Smooth muscle cell of trachea (primary cell): ENCODE data around the gene FAM236C. TPM values are rescaled to one million over a fixed set of nuclear protein-coding genes. Genes with fewer than 3 reads are reported as not detected.

Experiments
- total RNA-seq: library from RNA; depleted of rRNA; stranded (reverse); fragments of >200 nt; gene quantifications from 2 replicates; pipeline ENCODE4 v1.2.1, GENCODE V29; 2014

FAM236C gene
- not detected in 2 replicates for total RNA-seq

DNA sequence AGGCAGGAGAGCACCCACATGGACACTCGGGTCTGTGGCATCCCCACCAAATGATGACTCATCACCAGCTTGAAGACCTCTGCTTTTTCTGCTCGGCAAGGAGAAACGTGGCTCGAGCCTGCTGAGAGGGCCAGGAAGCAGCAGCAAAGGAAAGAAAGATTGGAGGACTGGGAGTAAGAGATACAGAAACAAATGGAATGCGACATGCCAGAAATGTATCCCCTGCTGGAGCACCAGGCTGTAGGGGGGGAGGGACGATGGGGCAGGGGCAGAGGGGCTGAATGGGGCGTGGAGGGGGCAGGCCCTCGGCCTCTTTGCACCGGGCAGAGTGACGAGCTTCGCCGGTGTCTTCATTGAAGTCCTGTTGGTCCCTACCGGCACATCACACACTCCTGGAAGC lies at the start of gene FAM236C:
FAM236C (plus strand) TSS at position 301 of the 400 bp plus-strand sequence. CDS start 100 bp downstream, outside the sequence.

DNA sequence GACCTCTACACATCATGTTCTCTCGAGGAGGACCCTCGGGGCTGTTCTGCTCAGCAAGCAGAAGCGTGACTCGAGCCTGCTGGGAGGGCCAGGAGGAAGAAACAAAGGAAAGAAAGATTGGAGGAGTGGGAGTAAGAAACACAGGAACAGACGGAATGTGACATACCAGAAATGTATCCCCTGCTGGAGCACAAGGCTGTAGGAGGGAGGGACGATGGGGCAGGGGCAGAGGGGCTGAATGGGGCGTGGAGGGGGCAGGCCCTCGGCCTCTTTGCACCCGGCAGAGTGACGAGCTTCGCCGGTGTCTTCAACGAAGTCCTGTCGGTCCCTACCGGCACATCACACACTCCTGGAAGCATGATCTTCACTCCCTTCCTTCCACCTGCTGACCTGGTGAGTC lies 25.5 kb downstream of the FAM236C start, which contains the start of gene FAM236A:
FAM236A (plus strand) TSS at position 301 of the 400 bp plus-strand sequence; CDS start at position 358, 57 bp downstream.

DNA sequence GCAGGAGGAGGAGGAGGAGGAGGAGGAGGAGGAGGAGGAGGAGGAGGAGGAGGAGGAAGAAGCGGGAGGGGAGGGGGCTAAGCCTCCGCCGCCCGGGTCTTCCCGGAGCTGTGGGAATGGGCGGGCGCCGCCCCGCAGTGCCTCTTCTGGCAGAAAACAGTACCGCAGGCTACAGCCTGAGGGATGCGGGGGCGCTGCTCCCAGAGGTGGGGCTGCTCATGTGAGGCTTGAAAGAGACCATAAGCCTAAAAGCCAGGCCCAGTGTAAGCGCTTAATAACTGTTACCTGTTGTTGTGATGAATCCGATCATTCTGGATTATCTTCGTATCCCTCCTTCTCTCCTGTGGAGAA lies 31.4 kb downstream of the FAM236C start, which contains the start of gene DMRTC1:
DMRTC1 (minus strand) TSS at position 19 of the 351 bp plus-strand sequence. CDS start 68,143 bp downstream, outside the sequence.

Other genes with a start within 250 kb of the FAM236C start
- gene PHKA1, start 198.3 kb upstream of the FAM236C start, total RNA-seq: 6.5 and 6.8 TPM in 2 replicates
- not detected in 2 replicates for gene DMRTC1B, start 135.7 kb upstream of the FAM236C start, total RNA-seq
- not detected in 2 replicates for gene FAM236B, start 130.0 kb upstream of the FAM236C start, total RNA-seq
- gene FAM236D, start 104.4 kb upstream of the FAM236C start, total RNA-seq: not detected in 2 replicates
- gene FAM236A, start 25.6 kb downstream of the FAM236C start, total RNA-seq: not detected in 2 replicates
- gene DMRTC1, start 31.2 kb downstream of the FAM236C start, total RNA-seq: not detected in 2 replicates
- gene PABPC1L2B, start 90.3 kb downstream of the FAM236C start, total RNA-seq: not detected in 2 replicates
- not detected in 2 replicates for gene PABPC1L2A, start 166.9 kb downstream of the FAM236C start, total RNA-seq